BJ (cell line): ENCODE measurements around the gene TOM1. TPM values are rescaled to one million over a fixed set of nuclear protein-coding genes. Genes with fewer than 3 reads are reported as not detected.

ENCODE experiments used
- CTCF ChIA-PET: fragments of 350-600 bp; formaldehyde crosslinking; extraction: SDS; loops from one replicate; lab custom pipeline; 2021; ENCODE audit warnings: antibody characterized with exemption, inconsistent platforms; lab: Yijun Ruan, JAX
- POLR2A ChIA-PET: fragments of 300-600 bp; sonication (Branson Sonifier 250); formaldehyde crosslinking; extraction: SDS; loops from one replicate; lab custom pipeline; 2021; ENCODE audit warnings: antibody characterized with exemption; lab: Charles Lee
- DNase-seq: peaks from one replicate; pipeline ENCODE4 v3.0.0-alpha.2; 2011; ENCODE audit warnings: low read depth
- H3K27me3 ChIP-seq: 2 replicates; pipeline ENCODE4 v1.6.0; 2011; ENCODE audit warnings: low read length; ENCODE audit not compliant: control insufficient read depth, insufficient read depth
- H3K36me3 ChIP-seq: 2 replicates; pipeline ENCODE4 v1.5.1; 2011; ENCODE audit warnings: low read length; ENCODE audit not compliant: control insufficient read depth, insufficient read depth
- H3K4me3 ChIP-seq: 2 replicates; pipeline ENCODE4 v1.5.1; 2011; ENCODE audit warnings: low read depth, mild to moderate bottlenecking, control low read depth, low read length
- CTCF ChIP-seq: IDR thresholded peaks from 2 replicates; pipeline ENCODE4 v1.5.1; 2011; ENCODE audit warnings: low read depth, mild to moderate bottlenecking, control low read depth, inconsistent platforms, low read length, moderate library complexity; ENCODE audit not compliant: insufficient read depth
- polyA plus RNA-seq: library from polyadenylated mRNA; depleted of rRNA; stranded (reverse); fragments of >200 nt; gene quantifications from 2 replicates; pipeline ENCODE4 v1.2.3, GENCODE V29; 2011

TOM1 gene
- polyA plus RNA-seq, 1 experiment = 124 TPM

GRCh38 chr22:35377735-35378134 lies 78.0 kb downstream of the TOM1 start:
- no peaks in the 10 kb centered on the region; the same call in 1 of the 2 replicates for H3K36me3 ChIP-seq
- ChIA-PET POLR2A (no interaction called here), CTCF (no interaction called here)
- no peaks in the 10 kb centered on the region for H3K27me3 ChIP-seq
- no peak for TF ChIP-seq CTCF
- no peak overlapping the region for H3K4me3 ChIP-seq
- DNase-seq = no peak

GRCh38 chr22:35378621-35379020 lies 78.9 kb downstream of the TOM1 start:
- Histone ChIP-seq H3K36me3 (peaks cover 3% of the 10 kb centered on the region), H3K4me3 (no peak overlapping the region), H3K27me3 (no peaks in the 10 kb centered on the region)
- no peak for DNase-seq
- ChIA-PET POLR2A (no interaction called here), CTCF (no interaction called here)
- TF ChIP-seq CTCF = no peak

- TF ChIP-seq CTCF = no peak
- no peaks in the 10 kb centered on the region for H3K27me3 ChIP-seq
- H3K4me3 ChIP-seq = no peak overlapping the region
- POLR2A ChIA-PET = no interaction called here
- H3K36me3 ChIP-seq = peaks cover 5% of the 10 kb centered on the region
- CTCF ChIA-PET = interaction anchor here (0.9 kb wide), 1 partner anchor 28 kb away, joined by 5 read pairs; no protein-coding TSS in a partner anchor
- DNase-seq = no peak
These were observed 79.7 kb downstream of the TOM1 start for GRCh38 chr22:35379146-35379993.

- POLR2A ChIA-PET = interaction anchor here (0.7 kb wide), 1 partner anchor 812 kb away, joined by 9 read pairs; no protein-coding TSS in a partner anchor
These were observed 80.3 kb downstream of the TOM1 start for GRCh38 chr22:35380013-35380412.

More at GRCh38 chr22:35380013-35380412, 80.3 kb downstream of the TOM1 start:
- H3K36me3 ChIP-seq = peaks cover 7% of the 10 kb centered on the region
- no peak overlapping the region for H3K4me3 ChIP-seq
- no peaks in the 10 kb centered on the region for H3K27me3 ChIP-seq
- no peak for DNase-seq
- TF ChIP-seq CTCF = no peak
- CTCF ChIA-PET = interaction anchor here (0.8 to 1.8 kb wide), 4 partner anchors 10 to 51 kb away, joined by 5 to 6 read pairs (median 5); no protein-coding TSS in a partner anchor
